Uterus (tissue), 4 donors: ENCODE data around the gene NKAIN2. TPM values are rescaled to one million over a fixed set of nuclear protein-coding genes. Genes with fewer than 3 reads are reported as not detected.

Source experiments
- DNase-seq, 2 donors: peaks; one replicate each; pipeline ENCODE4 v3.0.0-alpha.2; 2019 to 2020
- H3K27ac ChIP-seq, 2 donors: fragments of 200-600 bp; sonication (generic); 1 replicate in 1 of 2; 2 replicates in 1 of 2; pipeline ENCODE4 v1.5.1; 2016 to 2018
- H3K27me3 ChIP-seq, 2 donors: fragments of 200-600 bp; sonication (generic); one replicate each; pipeline ENCODE4 v1.5.1; 2018 to 2019; ENCODE audit warnings: control low read depth in 1 of 2
- H3K36me3 ChIP-seq, 2 donors: fragments of 200-600 bp; sonication (generic); one replicate each; pipeline ENCODE4 v1.5.1; 2019; ENCODE audit warnings: control low read depth in 1 of 2
- H3K4me1 ChIP-seq, 2 donors: fragments of 200-600 bp; sonication (generic); one replicate each; pipeline ENCODE4 v1.5.1; 2018 to 2019; ENCODE audit warnings: control low read depth in 1 of 2
- H3K4me3 ChIP-seq, 2 donors: fragments of 200-600 bp; sonication (generic); 1 replicate in 1 of 2; 2 replicates in 1 of 2; pipeline ENCODE4 v1.5.1; 2018 to 2019; ENCODE audit warnings: mild to moderate bottlenecking in 1 of 2
- H3K9me3 ChIP-seq, 2 donors: fragments of 200-600 bp; sonication (generic); one replicate each; pipeline ENCODE4 v1.5.1; 2019; ENCODE audit warnings: control low read depth in 1 of 2
- CTCF ChIP-seq, 4 experiments: fragments of 200-600 bp in 2 of 4; fragments of 450-650 bp in 2 of 4; sonication (generic) in 2 of 4; IDR thresholded peaks; one replicate each; pipeline ENCODE4 v1.5.1; 2016 to 2019; ENCODE audit warnings: antibody characterized with exemption in 4 of 4, mild to moderate bottlenecking in 2 of 4, moderate library complexity in 1 of 4
- POLR2A ChIP-seq, 2 donors: fragments of 450-650 bp; IDR thresholded peaks; one replicate each; pipeline ENCODE4 v1.6.1; 2016; ENCODE audit warnings: antibody characterized with exemption in 2 of 2, mild to moderate bottlenecking in 1 of 2, moderate library complexity in 1 of 2
- intact Hi-C: fragments of 100-400 bp; cut with DNase I; formaldehyde crosslinking; loops from one replicate; pipeline ENCODE4 v1.15.1; 2023; ENCODE audit warnings: low total_unique reads
- total RNA-seq, 4 donors: library from RNA; depleted of rRNA in 3 of 4; stranded (reverse); fragments of >200 nt in 3 of 4; gene quantifications; one replicate each; pipeline versions ENCODE4 v1.1.0 to v1.2.4, GENCODE V29; 2014 to 2023
- donor health status: DM: yes; HTN: yes; CAD: no.

NKAIN2 gene
- total RNA-seq, 4 donors from 2014 or later: 0.59 to 1.1 (median 1.0) TPM; not detected in 1

- H3K9me3 ChIP-seq: no peaks in the 10 kb centered on the region
- H3K27me3 ChIP-seq: no peaks in the 10 kb centered on the region
- no peak for DNase-seq
- H3K4me3 ChIP-seq: no peak overlapping the region
- no peaks in the 10 kb centered on the region for H3K4me1 ChIP-seq
- intact Hi-C loops: no loop called here
- no peak overlapping the region for H3K27ac ChIP-seq
- no peak for TF ChIP-seq CTCF (IDR thresholded peaks at IDR 0.05)
- no peak for TF ChIP-seq POLR2A (IDR thresholded peaks at IDR 0.05)
- no peaks in the 10 kb centered on the region for H3K36me3 ChIP-seq
These were observed 676.3 kb downstream of the NKAIN2 start for GRCh38 chr6:124479991-124480430.

GRCh38 chr6:124482071-124482491 lies 678.4 kb downstream of the NKAIN2 start:
- Histone ChIP-seq H3K4me3 (no peak overlapping the region), H3K9me3 (no peaks in the 10 kb centered on the region), H3K4me1 (no peaks in the 10 kb centered on the region), H3K27me3 (no peaks in the 10 kb centered on the region), H3K27ac (no peak overlapping the region), H3K36me3 (no peaks in the 10 kb centered on the region)
- intact Hi-C loops: no loop called here
- DNase-seq: no peak
- TF ChIP-seq CTCF (IDR thresholded peaks at IDR 0.05) (no peak), POLR2A (IDR thresholded peaks at IDR 0.05) (no peak)

GRCh38 chr6:124487623-124488431 lies 684.2 kb downstream of the NKAIN2 start:
- no peaks in the 10 kb centered on the region for H3K27me3 ChIP-seq
- H3K4me1 ChIP-seq: no peaks in the 10 kb centered on the region
- H3K27ac ChIP-seq: no peak overlapping the region
- TF ChIP-seq POLR2A (IDR thresholded peaks at IDR 0.05): no peak
- TF ChIP-seq CTCF (IDR thresholded peaks at IDR 0.05): no peak
- intact Hi-C loops: no loop called here
- DNase-seq: no peak
- H3K9me3 ChIP-seq: no peaks in the 10 kb centered on the region
- no peak overlapping the region for H3K4me3 ChIP-seq
- no peaks in the 10 kb centered on the region for H3K36me3 ChIP-seq

- intact Hi-C loops: no loop called here
- H3K9me3 ChIP-seq: no peaks in the 10 kb centered on the region
- no peaks in the 10 kb centered on the region for H3K36me3 ChIP-seq
- no peaks in the 10 kb centered on the region for H3K27me3 ChIP-seq
- DNase-seq: no peak
- H3K27ac ChIP-seq: no peak overlapping the region
- TF ChIP-seq CTCF (IDR thresholded peaks at IDR 0.05) (no peak), POLR2A (IDR thresholded peaks at IDR 0.05) (no peak)
- H3K4me1 ChIP-seq: no peaks in the 10 kb centered on the region
- H3K4me3 ChIP-seq: no peak overlapping the region
These were observed 686.5 kb downstream of the NKAIN2 start for GRCh38 chr6:124490122-124490521.

- Histone ChIP-seq H3K4me3 (no peak overlapping the region), H3K27me3 (no peaks in the 10 kb centered on the region), H3K9me3 (no peaks in the 10 kb centered on the region), H3K27ac (no peak overlapping the region), H3K36me3 (no peaks in the 10 kb centered on the region), H3K4me1 (no peaks in the 10 kb centered on the region)
- intact Hi-C loops: no loop called here
- no peak for DNase-seq
- TF ChIP-seq POLR2A (IDR thresholded peaks at IDR 0.05) (no peak), CTCF (IDR thresholded peaks at IDR 0.05) (no peak)
These were observed 689.6 kb downstream of the NKAIN2 start for GRCh38 chr6:124493259-124493658.
